ENCODE measurements around the gene ACBD5. TPM values are rescaled to one million over a fixed set of nuclear protein-coding genes. Genes with fewer than 3 reads are reported as not detected.

ACBD5 gene
- total RNA-seq, 1 donor from 2014 or later: 19.4 TPM

DNA sequence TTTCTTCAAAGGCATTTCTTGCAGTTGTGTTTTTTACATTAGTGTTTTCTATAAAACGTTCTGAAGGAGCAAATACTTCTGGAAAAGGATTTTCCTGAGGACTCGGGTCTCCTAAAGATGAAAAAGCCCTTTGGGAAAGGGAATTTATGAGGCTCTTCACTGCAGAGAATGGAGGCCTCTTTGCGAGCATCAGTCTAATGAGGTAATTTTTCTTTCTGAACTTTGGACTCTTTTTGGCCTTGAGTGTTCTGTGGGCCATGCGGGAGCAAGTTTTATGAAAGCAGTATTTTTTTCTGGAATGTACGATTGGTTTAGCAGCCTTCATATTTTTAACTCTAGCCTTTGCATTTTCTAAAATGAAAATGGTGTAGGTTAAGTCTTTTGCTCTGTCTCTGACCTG is 6.4 kb upstream of the ACBD5 start:
- no peak for DNase-seq (ENCODE audit: low read depth)
- TF ChIP-seq, protein P1, sequence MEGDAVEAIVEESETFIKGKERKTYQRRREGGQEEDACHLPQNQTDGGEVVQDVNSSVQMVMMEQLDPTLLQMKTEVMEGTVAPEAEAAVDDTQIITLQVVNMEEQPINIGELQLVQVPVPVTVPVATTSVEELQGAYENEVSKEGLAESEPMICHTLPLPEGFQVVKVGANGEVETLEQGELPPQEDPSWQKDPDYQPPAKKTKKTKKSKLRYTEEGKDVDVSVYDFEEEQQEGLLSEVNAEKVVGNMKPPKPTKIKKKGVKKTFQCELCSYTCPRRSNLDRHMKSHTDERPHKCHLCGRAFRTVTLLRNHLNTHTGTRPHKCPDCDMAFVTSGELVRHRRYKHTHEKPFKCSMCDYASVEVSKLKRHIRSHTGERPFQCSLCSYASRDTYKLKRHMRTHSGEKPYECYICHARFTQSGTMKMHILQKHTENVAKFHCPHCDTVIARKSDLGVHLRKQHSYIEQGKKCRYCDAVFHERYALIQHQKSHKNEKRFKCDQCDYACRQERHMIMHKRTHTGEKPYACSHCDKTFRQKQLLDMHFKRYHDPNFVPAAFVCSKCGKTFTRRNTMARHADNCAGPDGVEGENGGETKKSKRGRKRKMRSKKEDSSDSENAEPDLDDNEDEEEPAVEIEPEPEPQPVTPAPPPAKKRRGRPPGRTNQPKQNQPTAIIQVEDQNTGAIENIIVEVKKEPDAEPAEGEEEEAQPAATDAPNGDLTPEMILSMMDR (conservative IDR thresholded peaks at IDR 0.05; ENCODE audit: low read depth, low read length): no peak
- H3K4me3 ChIP-seq (ENCODE audit: low read depth, low read length): no peak overlapping the region

DNA sequence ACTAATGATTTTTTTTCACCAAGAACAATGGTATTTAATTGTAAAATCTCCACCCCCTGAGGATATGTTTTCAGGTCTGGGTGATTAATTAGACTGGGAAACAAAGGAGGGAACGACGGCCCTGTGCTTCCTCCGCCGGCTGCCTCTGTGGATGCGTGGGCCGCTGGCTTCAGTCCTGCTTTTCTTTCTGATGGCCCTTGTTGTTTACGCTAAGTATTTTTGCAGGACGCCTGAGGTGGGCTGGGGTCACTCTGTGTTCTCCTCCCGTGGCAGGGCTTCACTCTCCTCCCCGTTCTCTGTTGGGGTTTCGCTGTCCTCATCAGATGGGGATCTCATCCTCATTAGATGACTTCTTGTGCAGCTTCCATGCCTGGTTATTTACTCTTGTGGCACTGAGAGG is 5.2 kb upstream of the ACBD5 start:
- DNase-seq (ENCODE audit: low read depth): no peak
- TF ChIP-seq, protein P1 (conservative IDR thresholded peaks at IDR 0.05; ENCODE audit: low read depth, low read length): no peak
- no peak overlapping the region for H3K4me3 ChIP-seq (ENCODE audit: low read depth, low read length)

DNA sequence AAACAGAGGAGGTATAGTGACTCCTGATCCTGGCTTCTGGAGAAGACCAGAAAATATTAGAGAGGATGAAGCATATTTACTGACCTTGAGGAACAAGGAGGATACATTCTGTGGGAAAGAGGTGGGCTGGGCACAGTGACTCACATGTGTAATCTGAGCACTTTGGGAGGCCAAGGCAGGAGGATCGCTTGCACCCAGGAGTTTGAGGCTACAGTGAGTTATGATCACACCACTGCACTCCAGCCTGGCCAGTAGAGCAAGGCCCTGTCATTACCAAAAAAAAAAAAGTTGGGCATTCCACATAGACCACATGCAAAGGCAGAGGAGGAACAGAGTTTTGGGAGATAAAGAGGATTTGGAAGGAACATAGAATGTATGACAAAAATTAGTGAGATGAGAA is 4.4 kb upstream of the ACBD5 start:
- no peak for DNase-seq (ENCODE audit: low read depth)
- TF ChIP-seq, protein P1 (conservative IDR thresholded peaks at IDR 0.05; ENCODE audit: low read depth, low read length): no peak

DNA sequence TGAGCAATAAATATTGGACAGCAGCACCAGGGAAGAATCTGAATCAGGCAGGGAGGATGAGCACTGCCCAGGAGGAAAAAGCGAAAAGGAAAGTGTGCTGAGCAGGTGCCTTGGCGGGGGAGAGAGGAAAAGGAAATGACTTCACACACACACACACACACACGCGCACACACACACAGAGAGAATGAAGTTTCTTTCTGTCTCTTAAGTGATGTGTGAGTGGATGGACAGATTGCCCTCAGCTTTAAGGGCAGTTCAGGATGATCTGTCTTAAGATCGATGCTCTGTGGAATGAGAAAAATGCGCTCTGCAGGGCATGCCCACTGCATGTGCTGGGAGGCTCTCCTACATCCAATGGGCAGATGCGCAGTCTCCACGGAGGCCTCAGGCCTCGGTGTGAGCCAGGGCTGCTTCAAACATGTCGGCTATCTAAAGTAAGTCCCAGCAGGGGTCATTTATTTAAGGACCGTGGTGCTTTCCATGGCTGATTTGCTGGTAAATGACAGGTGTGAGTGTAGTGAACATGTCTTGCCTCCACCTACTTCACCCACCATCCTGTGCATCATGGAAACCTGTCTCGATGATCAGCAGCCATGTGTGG is 2.5 kb upstream of the ACBD5 start:
- peak overlapping the region; percentile 63 for H3K4me3 ChIP-seq (ENCODE audit: low read depth, low read length)
- DNase-seq (ENCODE audit: low read depth): no peak
- TF ChIP-seq, protein P1 (conservative IDR thresholded peaks at IDR 0.05; ENCODE audit: low read depth, low read length): no peak

More for the DNA sequence above, 4.4 kb upstream of the ACBD5 start:
- no peak overlapping the region for H3K4me3 ChIP-seq (ENCODE audit: low read depth, low read length)

DNA sequence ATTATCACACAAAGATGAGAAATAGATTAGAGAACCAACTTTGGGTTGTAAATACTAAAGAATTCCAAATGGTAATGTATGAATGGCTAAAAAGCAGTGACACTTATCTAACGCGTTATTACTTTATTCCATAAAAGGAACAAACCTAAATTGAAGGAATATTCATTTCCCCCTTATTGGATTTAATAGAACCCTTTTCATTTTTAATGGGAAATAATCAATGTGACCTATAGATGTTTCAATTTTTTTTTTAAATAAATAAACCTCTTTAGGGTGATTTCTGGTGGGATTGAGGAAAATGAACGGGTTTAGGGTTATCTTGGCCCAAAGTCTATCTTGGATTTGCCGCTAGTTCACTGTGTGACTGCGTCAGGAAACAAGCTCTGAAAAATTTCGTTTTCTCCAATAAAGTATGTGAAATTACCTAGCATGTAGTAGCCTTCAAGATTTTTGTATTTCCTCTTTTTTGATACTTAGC is 1.9 kb upstream of the ACBD5 start:
- TF ChIP-seq, protein P1 (conservative IDR thresholded peaks at IDR 0.05; ENCODE audit: low read depth, low read length): no peak
- DNase-seq (ENCODE audit: low read depth): no peak
- peak overlapping the region; percentile 63 for H3K4me3 ChIP-seq (ENCODE audit: low read depth, low read length)

DNA sequence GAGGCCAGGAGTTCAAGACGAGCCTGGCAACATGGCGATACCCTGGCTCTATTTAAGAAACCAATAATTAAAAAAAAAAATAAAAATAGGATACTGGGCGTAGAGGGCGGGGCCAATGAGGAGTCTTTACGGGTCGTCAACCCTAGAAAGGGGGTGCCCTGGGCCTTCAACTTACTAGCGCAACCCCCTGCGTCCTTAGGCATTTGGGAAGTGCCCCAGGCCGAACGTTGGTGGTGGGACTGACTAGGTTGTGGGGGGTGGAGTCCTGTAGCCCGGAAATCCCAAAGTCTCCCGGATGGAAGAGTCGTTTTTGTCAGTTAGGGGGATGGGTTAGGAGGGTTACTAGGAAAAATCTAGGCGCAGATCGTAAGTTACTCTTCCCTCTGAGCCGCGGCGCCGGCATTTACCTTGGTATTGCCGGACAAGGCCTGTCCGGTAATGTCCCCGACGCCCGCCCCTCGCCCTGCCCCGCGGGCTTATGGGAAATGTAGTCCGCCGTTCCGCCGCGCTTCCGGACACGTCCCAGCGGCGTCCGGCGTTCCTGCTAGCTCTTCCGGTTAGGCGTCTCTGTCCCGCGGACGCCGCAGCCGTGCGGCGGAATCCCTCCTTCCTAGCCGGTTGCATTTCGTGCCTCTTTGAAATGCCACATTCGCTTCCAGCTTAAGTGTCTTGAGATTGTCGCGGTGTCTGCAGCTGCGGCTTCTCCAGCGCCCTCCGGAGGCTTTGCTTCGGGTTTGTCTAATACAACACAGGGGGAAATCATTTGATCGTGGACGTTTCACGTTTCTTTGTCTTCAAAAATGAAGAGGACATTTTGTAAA is 1.3 kb upstream of the ACBD5 start:
- peak overlapping the region; percentile 63 for H3K4me3 ChIP-seq (ENCODE audit: low read depth, low read length)
- TF ChIP-seq, protein P1 (conservative IDR thresholded peaks at IDR 0.05; ENCODE audit: low read depth, low read length): peak; percentile 46
- DNase-seq (ENCODE audit: low read depth): peak; percentile 76
